ENCODE measurements around the gene HNF4A. TPM values are rescaled to one million over a fixed set of nuclear protein-coding genes. Genes with fewer than 3 reads are reported as not detected.

HNF4A gene
- total and polyA plus RNA-seq, 9 donors = under 0.01 to 11.1 (median 0.10) TPM; not detected in 1

- no peak overlapping the region for H3K4me3 ChIP-seq (ENCODE audit: low read length)
- no peak for DNase-seq
- no peak overlapping the region for H3K27ac ChIP-seq (ENCODE audit: low read length)
- no peaks in the 10 kb centered on the region for H3K36me3 ChIP-seq (ENCODE audit: control insufficient read depth, insufficient read depth, low read length)
- H3K27me3 ChIP-seq (ENCODE audit: control insufficient read depth, insufficient read depth, low read length) = no peaks in the 10 kb centered on the region
- no peaks in the 10 kb centered on the region for H3K4me1 ChIP-seq (ENCODE audit: control insufficient read depth, insufficient read depth, low read length)
- H3K9me3 ChIP-seq (replicated peaks; ENCODE audit: control insufficient read depth, low read depth, low read length) = no peaks in the 10 kb centered on the region
Observed at GRCh38 chr20:44360221-44360620, 4.7 kb downstream of the HNF4A start.

- Histone ChIP-seq H3K27me3 (ENCODE audit: control insufficient read depth, insufficient read depth, low read length) (no peaks in the 10 kb centered on the region), H3K4me1 (ENCODE audit: control insufficient read depth, insufficient read depth, low read length) (no peaks in the 10 kb centered on the region), H3K36me3 (ENCODE audit: control insufficient read depth, insufficient read depth, low read length) (no peaks in the 10 kb centered on the region), H3K9me3 (replicated peaks; ENCODE audit: control insufficient read depth, low read depth, low read length) (no peaks in the 10 kb centered on the region), H3K4me3 (ENCODE audit: low read length) (no peak overlapping the region), H3K27ac (ENCODE audit: low read length) (no peak overlapping the region)
- DNase-seq = no peak
- WGBS (ENCODE audit: insufficient coverage) = 79% methylated on average over 2 of the region's 3 CpGs
Observed at GRCh38 chr20:44361021-44361420, 5.5 kb downstream of the HNF4A start.

GRCh38 chr20:44362466-44362940, 7.0 kb downstream of the HNF4A start:
- H3K9me3 ChIP-seq (replicated peaks; ENCODE audit: control insufficient read depth, low read depth, low read length) = no peaks in the 10 kb centered on the region
- no peak for DNase-seq
- WGBS (ENCODE audit: insufficient coverage) = no CpG with 5 or more reads among the region's 4 CpGs
- no peaks in the 10 kb centered on the region for H3K27me3 ChIP-seq (ENCODE audit: control insufficient read depth, insufficient read depth, low read length)
- H3K4me1 ChIP-seq (ENCODE audit: control insufficient read depth, insufficient read depth, low read length) = no peaks in the 10 kb centered on the region
- no peak overlapping the region for H3K4me3 ChIP-seq (ENCODE audit: low read length)
- H3K36me3 ChIP-seq (ENCODE audit: control insufficient read depth, insufficient read depth, low read length) = no peaks in the 10 kb centered on the region
- H3K27ac ChIP-seq (ENCODE audit: low read length) = no peak overlapping the region

GRCh38 chr20:44364068-44364467, 8.6 kb downstream of the HNF4A start:
- Histone ChIP-seq H3K36me3 (ENCODE audit: control insufficient read depth, insufficient read depth, low read length) (no peaks in the 10 kb centered on the region), H3K27ac (ENCODE audit: low read length) (no peak overlapping the region), H3K4me1 (ENCODE audit: control insufficient read depth, insufficient read depth, low read length) (no peaks in the 10 kb centered on the region), H3K4me3 (ENCODE audit: low read length) (no peak overlapping the region), H3K27me3 (ENCODE audit: control insufficient read depth, insufficient read depth, low read length) (no peaks in the 10 kb centered on the region), H3K9me3 (replicated peaks; ENCODE audit: control insufficient read depth, low read depth, low read length) (no peaks in the 10 kb centered on the region)
- DNase-seq = no peak
- WGBS (ENCODE audit: insufficient coverage) = 100% methylated on average over 1 of the region's 4 CpGs

GRCh38 chr20:44364780-44365179, 9.3 kb downstream of the HNF4A start:
- no CpG with 5 or more reads among the region's 6 CpGs for WGBS (ENCODE audit: insufficient coverage)
- DNase-seq = no peak
- no peaks in the 10 kb centered on the region for H3K4me1 ChIP-seq (ENCODE audit: control insufficient read depth, insufficient read depth, low read length)
- no peak overlapping the region for H3K4me3 ChIP-seq (ENCODE audit: low read length)
- no peaks in the 10 kb centered on the region for H3K27me3 ChIP-seq (ENCODE audit: control insufficient read depth, insufficient read depth, low read length)
- H3K27ac ChIP-seq (ENCODE audit: low read length) = no peak overlapping the region
- H3K36me3 ChIP-seq (ENCODE audit: control insufficient read depth, insufficient read depth, low read length) = no peaks in the 10 kb centered on the region
- no peaks in the 10 kb centered on the region for H3K9me3 ChIP-seq (replicated peaks; ENCODE audit: control insufficient read depth, low read depth, low read length)

- Histone ChIP-seq H3K36me3 (ENCODE audit: control insufficient read depth, insufficient read depth, low read length) (no peaks in the 10 kb centered on the region), H3K4me1 (ENCODE audit: control insufficient read depth, insufficient read depth, low read length) (no peaks in the 10 kb centered on the region), H3K9me3 (replicated peaks; ENCODE audit: control insufficient read depth, low read depth, low read length) (no peaks in the 10 kb centered on the region), H3K27me3 (ENCODE audit: control insufficient read depth, insufficient read depth, low read length) (no peaks in the 10 kb centered on the region), H3K27ac (ENCODE audit: low read length) (no peak overlapping the region), H3K4me3 (ENCODE audit: low read length) (no peak overlapping the region)
- no peak for DNase-seq
- no CpG with 5 or more reads among the region's 6 CpGs for WGBS (ENCODE audit: insufficient coverage)
Observed at GRCh38 chr20:44367746-44368145, 12.2 kb downstream of the HNF4A start.

- no peaks in the 10 kb centered on the region for H3K27me3 ChIP-seq (ENCODE audit: control insufficient read depth, insufficient read depth, low read length)
- H3K9me3 ChIP-seq (replicated peaks; ENCODE audit: control insufficient read depth, low read depth, low read length) = no peaks in the 10 kb centered on the region
- 83% methylated on average over 3 of the region's 9 CpGs for WGBS (ENCODE audit: insufficient coverage)
- no peak overlapping the region for H3K4me3 ChIP-seq (ENCODE audit: low read length)
- H3K27ac ChIP-seq (ENCODE audit: low read length) = no peak overlapping the region
- H3K4me1 ChIP-seq (ENCODE audit: control insufficient read depth, insufficient read depth, low read length) = no peaks in the 10 kb centered on the region
- no peak for DNase-seq
- H3K36me3 ChIP-seq (ENCODE audit: control insufficient read depth, insufficient read depth, low read length) = no peaks in the 10 kb centered on the region
Observed at GRCh38 chr20:44370639-44371218, 15.2 kb downstream of the HNF4A start.

GRCh38 chr20:44382641-44383040, 27.1 kb downstream of the HNF4A start:
- Histone ChIP-seq H3K9me3 (replicated peaks; ENCODE audit: control insufficient read depth, low read depth, low read length) (no peaks in the 10 kb centered on the region), H3K4me3 (ENCODE audit: low read length) (no peak overlapping the region), H3K36me3 (ENCODE audit: control insufficient read depth, insufficient read depth, low read length) (no peaks in the 10 kb centered on the region), H3K27me3 (ENCODE audit: control insufficient read depth, insufficient read depth, low read length) (no peaks in the 10 kb centered on the region), H3K27ac (ENCODE audit: low read length) (no peak overlapping the region), H3K4me1 (ENCODE audit: control insufficient read depth, insufficient read depth, low read length) (no peaks in the 10 kb centered on the region)
- DNase-seq = no peak
- WGBS (ENCODE audit: insufficient coverage) = no CpG with 5 or more reads among the region's 2 CpGs

- Histone ChIP-seq H3K4me3 (ENCODE audit: low read length) (no peak overlapping the region), H3K27me3 (ENCODE audit: control insufficient read depth, insufficient read depth, low read length) (peaks cover 10% of the 10 kb centered on the region), H3K9me3 (replicated peaks; ENCODE audit: control insufficient read depth, low read depth, low read length) (no peaks in the 10 kb centered on the region), H3K36me3 (ENCODE audit: control insufficient read depth, insufficient read depth, low read length) (no peaks in the 10 kb centered on the region), H3K27ac (ENCODE audit: low read length) (no peak overlapping the region), H3K4me1 (ENCODE audit: control insufficient read depth, insufficient read depth, low read length) (no peaks in the 10 kb centered on the region)
- WGBS (ENCODE audit: insufficient coverage) = 0% methylated on average over 7 of the region's 9 CpGs
- peak; percentile 54 for DNase-seq
Observed at GRCh38 chr20:44384423-44385027, 29.0 kb downstream of the HNF4A start.

GRCh38 chr20:44388466-44389023, 33.0 kb downstream of the HNF4A start:
- H3K4me3 ChIP-seq (ENCODE audit: low read length) = no peak overlapping the region
- H3K9me3 ChIP-seq (replicated peaks; ENCODE audit: control insufficient read depth, low read depth, low read length) = no peaks in the 10 kb centered on the region
- peaks cover 21% of the 10 kb centered on the region for H3K27me3 ChIP-seq (ENCODE audit: control insufficient read depth, insufficient read depth, low read length)
- DNase-seq = peak; percentile 36
- no peaks in the 10 kb centered on the region for H3K36me3 ChIP-seq (ENCODE audit: control insufficient read depth, insufficient read depth, low read length)
- 3% methylated on average over 23 of the region's 29 CpGs for WGBS (ENCODE audit: insufficient coverage)
- no peak overlapping the region for H3K27ac ChIP-seq (ENCODE audit: low read length)
- H3K4me1 ChIP-seq (ENCODE audit: control insufficient read depth, insufficient read depth, low read length) = no peaks in the 10 kb centered on the region
